ENCODE data around the gene INPP5K. TPM values are rescaled to one million over a fixed set of nuclear protein-coding genes. Genes with fewer than 3 reads are reported as not detected.

Gene INPP5K
- total RNA-seq, 1 donor from 2014 or later = 50.7 TPM

DNA sequence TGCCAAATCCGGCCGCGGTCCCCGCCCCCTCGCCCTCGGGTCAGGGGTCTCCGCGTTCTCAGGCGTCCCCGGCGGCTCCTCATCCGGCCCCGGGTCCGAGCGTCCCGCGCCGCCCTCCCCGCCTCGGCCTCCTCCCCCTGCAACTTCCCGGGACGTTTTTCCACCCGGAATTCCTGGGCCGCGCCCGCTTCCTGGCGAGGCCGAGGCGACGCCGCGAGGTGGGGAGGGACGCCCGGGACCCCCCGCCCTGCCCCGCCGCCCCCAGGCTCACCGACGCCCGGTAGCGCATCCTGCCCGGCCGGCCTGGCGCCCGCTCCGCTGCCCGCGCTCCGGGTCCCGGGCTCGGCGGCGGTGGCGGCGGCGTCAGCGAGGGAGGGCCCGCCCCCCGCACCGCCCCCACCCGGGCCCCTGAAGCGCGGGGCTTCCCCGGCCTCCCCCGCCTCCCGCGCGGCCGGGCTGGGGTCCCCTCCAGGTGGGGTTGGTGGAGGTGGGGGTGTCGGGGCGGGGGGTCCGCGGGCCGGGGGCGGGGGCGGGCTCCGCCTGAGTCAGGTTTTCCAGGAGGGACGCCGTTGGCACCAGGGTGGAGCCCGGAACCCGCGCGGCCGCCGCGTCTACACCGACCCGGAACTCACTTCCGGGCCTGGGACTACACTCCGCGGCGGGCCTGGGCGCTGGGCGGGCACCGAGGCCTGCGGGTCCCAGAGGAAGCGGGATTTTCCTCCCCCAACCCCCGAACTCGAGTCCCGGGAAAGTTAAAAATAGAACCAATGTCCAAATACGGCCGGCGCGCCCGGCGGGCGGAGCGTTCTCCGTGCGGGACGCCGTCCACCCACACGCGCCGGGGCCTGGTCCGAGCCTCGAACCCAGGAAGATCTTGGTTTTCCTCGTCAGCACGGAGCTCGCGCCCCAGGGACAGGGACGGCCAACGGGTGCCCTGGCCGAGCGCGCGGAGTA, 30.7 kb downstream of the INPP5K start:
- DNase-seq = peak; percentile 65

DNA sequence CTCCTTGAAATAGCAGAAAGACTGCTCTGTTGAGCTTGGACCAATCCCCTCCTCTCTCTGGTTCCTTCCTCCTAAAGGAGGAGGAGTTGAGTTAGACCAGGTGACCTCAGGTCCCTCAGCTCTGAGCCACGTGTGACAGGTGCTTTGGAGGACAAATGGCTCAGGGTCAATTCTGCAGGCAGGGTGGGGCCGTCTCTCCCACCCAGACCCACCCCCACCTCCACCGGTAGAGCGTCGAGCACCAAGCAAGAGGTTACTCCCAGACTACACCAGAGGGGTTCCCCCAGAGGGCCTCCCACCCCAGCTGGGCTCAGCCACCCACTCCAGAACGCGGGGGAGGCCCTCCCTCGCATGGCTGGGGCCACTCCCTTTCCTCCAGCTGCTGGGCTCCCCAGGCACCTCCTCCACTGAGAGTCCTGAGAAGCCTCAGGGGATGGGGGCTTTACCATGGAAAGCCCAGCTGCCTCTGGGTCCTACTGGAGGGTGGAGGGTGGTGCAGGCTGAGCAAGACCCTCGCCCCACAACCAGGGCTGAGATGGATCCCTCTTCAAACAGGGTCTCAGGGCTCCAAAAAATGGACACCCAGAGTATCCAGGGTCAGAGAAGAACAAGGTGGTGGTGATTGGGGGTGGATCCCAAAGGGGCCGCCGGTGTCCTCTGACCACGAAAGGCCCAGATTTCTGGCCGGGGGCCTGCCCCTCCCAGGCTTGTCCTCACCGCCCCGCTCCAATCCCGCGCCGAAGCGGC, 31.6 kb downstream of the INPP5K start:
- DNase-seq = peak; percentile 71

DNA sequence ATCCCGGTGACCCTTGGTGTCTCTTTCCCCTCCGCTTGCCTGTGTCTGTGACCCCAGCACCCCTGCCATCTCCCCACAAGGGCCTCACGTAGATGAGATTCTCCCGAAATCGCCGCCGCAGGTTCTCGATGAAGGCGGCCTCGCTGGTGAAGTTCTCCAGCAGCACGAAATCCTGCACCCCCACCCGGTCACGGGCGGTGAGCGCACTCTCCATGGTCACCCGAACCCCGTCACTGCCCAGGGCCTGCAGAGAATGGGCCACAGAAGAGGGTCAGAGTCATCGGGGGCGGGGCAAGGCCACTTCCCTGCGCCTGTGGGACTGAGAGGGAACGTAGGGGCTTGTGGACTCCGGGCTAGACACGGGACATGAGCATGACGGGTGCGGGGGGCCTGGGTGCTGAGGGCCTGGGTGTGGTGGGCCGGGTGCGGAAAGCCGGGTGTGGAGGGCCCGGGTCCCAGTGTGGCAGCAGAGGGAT, 32.3 kb downstream of the INPP5K start:
- no peak for DNase-seq

DNA sequence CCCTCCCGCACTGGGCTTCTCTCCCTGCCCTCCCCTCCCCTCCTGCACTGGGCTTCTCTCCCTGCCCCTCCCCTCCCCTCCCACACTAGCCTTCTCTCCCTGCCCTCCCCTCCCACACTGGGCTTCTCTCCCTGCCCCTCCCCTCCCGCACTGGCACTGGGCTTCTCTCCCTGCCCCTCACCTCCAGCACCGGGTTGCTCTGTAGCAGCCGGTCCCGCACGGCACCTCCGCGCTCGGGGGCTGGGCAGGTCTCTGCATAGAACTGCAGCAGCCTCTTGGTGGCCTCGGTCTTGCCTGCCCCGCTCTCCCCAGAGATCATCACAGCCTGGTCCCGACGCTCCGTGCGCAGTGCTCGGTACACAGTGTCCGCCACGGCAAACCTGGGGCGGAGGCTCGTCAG, 33.7 kb downstream of the INPP5K start:
- DNase-seq = no peak

DNA sequence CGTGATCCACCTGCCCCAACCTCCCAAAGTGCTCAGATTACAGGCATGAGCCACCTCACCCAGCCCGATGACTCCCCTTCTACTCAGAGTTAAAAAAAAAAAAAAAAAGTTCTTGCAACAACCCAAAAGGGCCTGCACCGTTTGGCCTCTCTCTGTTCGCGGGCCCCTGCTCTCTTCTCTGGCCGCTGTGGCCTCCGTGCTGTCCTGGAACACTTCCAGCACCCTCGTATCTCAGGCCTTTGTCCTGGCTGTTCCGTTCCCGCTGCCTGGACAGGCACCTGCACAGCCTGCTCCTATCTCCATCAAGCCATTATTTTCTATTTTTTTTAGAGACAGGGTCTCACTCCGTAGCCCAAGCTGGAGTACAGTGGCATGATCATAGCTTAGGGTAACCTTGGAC, 34.7 kb downstream of the INPP5K start:
- no peak for DNase-seq

DNA sequence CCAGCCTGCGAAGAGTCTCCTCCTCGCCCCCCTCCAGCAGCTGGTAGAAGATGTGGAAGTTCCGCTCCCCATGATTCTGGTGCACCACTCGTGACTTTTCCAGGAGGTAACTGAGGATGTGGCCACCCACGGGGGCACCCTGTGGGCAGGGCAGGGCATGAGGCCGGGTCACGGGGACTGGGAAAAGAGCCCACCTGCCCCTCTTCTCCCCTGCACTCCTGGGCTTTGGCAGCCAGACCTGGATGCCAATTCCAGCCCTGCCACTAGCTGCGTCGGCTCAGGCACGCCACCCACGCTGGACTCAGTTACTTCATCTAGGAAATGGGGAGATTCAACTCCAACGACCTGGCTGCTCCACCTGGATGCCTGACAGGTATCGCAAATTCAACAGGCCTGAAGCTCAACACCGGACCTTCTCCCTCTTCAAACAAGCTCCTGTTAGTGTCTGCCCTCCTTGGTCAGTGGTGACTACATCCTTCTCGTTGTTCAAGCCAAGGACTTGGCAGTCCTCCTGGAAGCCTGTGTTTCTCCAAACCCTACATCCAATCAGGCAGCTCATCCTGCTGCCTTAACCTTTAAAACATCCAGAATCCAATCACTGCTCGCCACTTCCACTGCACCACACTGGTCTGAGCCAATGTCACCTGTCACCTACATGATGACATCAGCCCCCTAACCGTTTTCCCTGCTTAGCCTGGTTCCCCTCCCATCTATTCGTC, 35.5 kb downstream of the INPP5K start:
- DNase-seq = no peak

DNA sequence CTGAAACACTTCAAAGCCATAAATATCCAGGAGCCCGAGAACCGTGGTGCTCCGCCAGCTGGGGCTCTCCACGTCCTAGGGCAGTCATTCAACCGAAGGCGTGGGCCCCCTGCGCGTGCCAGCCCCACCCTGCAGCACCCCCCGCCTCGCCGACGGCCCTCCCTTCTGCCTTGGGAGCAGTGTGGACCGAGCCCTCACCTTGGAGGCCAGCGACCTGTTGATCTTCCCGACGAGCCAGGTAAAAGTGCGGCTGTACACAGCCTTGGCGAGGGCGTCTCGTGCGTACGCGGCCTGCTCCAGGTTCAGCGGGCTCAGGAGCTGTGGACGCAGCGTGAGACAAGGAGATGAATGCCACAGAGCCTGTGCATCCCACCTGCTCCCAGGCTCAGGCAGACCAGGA, 38.0 kb downstream of the INPP5K start:
- no peak for DNase-seq

DNA sequence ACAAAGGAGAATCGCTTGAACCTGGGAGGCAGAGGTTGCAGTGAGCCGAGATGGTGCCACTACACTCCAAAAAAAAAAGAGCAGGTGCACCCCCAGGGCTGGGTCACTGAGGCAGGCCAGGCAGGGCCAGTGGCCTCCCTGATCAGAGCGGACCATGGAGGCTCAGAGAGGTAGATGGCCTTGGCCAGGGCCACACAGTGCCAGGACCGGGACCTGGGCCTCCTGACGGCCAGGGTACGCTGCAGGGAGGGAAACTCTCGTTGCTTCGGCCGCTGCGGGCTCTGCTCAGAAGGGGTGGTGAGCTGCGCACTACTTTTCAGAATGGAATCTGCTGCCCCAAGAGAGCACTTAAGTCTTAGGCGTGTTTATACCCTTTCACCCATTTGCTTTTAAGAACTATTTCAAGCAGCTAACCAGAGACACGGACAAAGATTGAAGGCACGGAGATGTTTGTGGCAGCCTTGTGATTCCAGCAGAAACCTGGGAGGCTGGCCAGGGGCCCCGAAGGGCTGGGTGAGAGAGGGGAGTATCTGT, 41.0 kb downstream of the INPP5K start:
- DNase-seq = no peak

DNA sequence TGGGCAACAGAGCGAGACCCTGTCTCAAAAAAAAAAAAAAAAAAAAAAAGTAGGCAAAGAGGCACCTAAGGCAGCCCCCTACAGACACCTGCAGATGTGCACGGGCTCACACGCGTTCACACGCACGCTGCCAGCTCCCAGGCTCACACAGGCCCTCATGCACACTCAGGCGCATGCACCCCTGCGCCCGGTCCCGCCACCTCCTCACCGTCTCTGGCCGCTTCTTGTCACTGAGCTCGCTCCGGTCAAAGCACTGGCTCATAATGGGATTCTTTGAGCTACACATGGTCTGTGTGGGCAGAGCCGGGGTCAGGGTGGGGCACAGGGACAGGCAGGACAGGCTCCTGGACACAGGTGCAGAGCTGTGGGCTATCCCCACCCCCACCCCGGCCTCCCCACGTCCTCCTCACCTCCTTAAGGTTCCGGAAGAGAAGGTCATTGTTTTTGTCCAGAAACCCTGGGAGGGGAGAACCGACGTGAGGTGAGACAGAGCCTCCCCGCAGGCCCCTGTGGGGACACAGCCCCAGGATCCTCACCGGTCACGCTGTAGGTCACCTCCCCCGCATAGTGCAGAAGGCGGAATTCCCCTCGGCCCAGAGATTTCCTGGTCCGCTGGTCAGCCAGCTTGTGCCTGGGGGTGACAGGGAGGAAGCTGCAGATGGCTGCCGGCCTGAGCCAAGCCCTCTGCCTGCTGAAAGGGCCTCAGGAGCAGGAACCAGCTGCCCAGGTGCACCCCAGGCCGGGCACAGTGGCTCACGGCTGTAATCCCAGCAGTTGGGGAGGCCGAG, 41.8 kb downstream of the INPP5K start:
- DNase-seq = no peak

DNA sequence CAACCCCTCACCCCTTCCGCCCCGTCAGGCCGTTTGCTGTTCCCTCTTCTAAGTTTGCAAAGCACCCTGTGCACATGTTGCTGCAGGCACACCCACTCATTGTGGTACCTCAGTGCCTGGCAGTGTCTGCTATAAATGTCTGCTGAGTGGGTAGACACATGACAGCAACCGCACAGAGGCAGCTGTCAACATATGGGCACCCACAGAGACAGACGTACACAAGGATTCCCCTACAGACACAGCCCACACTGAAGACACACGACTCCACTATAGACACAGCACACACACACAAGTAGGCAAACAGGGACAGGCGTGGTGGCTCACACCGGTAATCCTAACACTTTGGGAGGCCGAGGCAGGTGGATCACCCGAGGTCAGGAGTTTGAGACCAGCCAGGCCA, 42.6 kb downstream of the INPP5K start:
- no peak for DNase-seq

DNA sequence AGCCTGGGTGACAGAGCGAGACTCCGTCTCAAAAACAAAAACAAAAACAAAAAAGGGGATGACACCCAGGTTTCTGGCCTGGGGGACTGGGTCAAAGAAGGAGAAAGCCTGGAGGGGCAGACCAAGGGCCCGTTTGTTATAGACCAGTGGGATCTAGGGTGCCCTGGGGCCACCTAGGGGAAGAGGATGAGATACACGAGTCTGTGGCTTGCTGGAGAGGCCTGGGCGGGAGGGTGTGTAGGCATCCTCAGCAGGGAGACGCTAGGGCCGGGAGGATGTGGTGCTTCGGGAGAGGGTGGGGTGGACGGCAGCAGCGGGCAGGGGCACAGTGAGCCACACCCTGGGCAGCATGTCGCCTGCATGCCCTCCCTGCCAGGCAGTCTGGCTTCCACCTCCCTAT, 43.2 kb downstream of the INPP5K start:
- DNase-seq = no peak

DNA sequence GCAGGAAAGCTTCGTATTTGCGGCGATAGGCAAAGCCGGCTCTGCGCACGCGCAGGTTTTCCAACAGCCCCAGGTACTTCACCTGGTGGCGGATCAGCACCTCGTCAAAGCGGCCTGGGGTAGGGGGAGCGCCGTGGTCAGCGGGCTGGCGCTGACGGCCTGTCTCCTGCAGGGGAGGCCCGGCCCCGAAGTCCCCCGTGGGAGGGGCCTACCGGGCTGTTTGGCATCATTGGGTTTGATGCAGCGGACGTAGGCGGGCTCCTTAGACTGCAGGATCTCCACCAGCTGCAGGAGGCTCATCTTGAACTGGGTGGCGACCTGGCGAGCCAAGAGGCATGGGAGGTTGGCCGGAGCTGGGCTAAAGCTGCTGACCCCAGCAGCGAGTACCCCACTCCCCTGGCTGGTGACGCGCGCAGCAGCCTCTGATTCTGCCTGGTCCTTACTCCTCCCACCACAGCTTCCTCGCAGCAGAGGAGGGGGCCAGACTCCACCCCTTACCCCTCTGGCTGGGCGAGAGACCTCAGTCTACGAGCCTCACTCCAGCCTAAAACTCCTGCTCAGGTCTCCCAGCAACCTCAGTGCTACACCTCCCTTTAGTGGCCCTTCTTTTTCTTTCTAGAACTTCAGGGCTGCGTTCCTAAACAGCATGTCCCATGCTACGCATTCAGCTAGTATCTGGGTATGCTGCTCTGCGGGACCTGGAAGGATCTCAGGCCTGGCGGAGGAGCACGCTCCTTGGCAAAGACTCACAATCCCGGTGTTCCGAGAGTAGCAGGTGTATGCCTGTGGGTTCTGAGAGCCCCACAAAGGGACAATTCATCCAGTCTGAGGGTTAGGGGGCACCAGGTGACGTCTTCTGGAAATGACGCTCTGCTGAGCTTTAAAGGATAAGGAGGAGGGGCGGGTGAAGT, 44.2 kb downstream of the INPP5K start:
- DNase-seq = no peak

DNA sequence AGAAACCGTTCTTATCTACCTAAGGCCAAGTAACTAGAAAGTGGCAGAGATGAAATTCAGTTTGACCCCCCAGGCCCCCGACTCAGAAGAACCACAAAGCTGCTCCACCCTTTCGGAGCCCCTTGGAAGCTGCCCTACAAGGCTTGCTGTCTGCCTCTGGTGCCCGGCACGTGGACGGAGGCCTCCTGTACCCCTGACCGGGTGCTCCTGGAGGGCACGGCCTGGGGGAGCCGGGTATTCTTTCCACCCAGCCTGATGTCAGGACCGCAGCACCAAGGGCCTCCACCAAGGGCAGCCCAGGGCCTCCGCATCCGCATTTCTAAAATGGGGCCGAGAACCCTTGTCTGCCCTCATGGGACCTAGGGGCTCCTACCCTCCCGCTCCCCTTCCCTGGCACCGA, 44.9 kb downstream of the INPP5K start:
- no peak for DNase-seq

DNA sequence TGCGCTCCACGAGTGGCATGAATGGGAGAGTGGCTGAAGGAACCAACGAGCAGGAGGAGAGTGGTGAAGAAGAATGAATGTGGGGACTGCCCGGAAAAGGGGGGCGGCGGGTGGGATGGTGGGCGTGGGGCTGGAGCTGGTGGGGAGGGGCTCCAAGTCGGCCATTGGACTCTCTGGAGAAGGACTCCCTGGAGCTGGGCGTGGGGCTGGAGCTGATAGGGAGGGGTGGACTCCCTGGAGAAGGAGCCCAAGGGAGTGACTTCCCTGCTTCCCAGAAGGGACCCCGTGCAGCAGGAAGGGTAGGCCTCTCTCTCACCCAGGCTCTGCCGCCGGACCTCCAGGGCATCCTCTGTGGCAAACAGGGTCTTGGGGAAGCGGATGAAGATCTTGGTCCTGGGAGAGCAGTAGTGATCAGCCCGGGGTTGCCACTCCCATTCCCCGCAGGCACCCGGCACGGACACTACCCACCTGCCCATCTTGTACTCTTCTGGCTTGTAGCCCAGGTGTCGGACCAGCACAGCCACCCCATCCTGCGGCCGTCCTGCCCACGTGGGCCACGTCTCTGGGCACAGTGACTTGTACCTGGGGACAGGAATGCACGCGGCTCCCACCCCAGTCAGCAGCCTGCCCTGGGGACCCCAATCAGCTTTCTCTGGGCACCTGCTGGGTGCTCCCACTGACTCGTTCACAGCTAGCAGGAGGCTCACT, 45.5 kb downstream of the INPP5K start:
- no peak for DNase-seq

DNA sequence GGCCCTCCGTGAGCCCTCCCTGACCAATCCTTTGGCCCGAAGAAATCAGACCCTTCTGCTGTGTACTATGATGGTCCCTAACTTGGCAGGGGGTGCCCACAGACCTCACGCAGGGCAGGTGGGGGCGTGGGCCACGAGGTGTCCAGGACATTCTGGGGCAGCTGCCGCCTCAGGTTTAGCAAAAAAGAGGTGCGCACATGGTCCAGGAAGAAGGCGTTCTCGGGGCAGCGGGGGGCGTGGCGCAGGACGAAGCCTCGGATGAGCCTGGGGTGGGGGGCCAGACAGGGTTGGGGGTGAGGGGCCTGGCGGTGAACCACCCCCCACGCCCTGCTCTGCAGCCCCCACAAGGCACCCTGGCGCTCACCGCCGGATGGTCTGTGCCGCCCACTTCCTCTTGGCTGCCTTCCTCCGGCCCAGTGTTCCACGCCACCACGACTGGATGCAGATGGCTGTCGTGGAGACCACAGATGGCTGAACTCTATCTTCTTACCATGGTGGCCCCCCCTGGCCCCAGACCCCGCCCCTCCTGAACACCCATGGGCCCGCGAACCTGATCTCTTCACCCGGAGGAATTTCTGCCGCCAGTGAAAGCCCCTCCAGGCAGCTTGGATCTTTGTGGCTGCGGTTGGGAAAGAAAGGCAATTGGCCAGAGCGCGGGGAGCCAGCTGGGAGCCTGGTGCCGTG, 46.2 kb downstream of the INPP5K start:
- no peak for DNase-seq

DNA sequence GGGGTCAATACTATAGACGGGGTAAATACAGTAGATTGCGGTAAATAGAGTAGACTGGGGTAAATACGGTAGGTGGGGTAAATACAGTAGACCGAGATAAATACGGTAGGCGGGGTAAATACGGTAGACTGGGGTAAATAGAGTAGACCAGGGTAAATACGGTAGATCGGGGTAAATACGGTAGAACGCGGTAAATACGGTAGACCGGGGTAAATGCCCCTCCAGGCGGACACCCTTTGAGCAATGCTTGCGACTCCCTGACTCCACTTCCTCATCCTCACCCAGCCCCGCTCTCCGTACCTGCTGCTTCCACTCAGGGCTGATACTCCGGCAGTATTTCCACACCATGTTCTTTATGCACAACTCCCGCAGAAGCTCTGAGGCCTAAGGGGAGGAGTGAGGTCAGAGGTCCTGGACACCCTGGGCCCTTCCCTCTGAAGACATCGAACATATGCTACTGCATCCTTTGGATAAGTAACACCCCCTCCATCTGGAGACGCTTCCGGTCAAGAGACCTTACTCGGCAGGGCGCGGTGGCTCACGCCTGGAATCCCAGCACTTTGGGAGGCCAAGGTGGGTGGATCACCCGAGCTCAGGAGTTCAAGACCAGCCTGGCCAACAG, 47.1 kb downstream of the INPP5K start:
- DNase-seq = no peak

DNA sequence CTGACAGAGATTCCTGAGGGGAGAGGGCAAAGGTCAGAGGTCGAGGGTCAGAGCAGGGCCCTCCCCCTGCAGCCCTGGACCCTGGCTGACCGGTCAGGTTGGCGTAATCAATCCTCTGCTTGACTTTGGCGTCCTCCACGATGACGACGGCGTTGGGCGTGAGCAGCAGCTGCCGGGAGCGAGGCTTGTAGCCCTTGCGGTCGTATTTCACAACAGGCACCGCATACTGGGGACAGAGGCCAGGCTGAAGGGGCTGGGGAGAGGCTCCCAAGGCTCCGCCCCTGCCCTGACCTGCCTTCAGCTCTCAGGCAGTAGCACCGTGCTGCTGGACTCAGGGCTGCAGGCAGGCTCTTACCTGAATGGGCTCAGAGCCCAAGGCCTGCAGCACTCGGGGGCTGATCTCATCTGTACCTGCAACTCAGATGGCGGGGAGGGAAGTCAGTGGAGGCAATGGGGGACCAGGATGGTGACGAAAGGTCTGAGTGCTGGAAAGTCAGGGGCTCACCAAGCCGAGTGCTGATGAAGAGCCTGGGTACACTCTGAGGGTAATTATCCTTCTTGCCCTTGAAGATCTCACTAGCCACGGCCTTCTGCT, 48.4 kb downstream of the INPP5K start:
- peak; percentile 68 for DNase-seq

DNA sequence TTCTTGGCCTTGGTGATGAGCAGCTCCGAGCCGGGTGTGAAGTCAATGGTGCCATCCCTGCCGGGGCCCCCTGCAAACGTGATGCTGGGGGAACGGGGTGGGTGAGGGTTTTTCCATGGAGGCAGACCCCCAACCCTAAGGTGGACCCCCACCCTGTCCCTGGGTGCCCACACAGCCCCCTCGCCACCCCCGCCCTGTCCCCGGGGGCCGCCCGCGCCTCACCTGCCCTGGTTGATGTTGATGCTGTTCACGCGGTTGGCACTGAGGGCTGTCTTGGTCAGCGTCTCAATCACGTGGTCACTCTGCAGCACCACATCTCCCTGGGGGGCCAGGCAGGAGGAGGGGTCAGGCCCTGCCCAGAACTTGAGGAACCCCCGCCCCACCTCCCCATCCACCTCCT, 49.2 kb downstream of the INPP5K start:
- DNase-seq = no peak
